B cell (primary cell): ENCODE data around the gene VSTM2B. TPM values are rescaled to one million over a fixed set of nuclear protein-coding genes. Genes with fewer than 3 reads are reported as not detected.

Experiments
- ATAC-seq: fragments of 200-7000 bp; cut with Tn5 transposase; one replicate; pipeline ENCODE4 v1.10.0; 2021; ENCODE audit warnings: low read depth, mild to moderate bottlenecking, moderate number of reproducible peaks, moderate library complexity
- CTCF ChIA-PET: fragments of 350-600 bp; sonication (Branson Sonifier 250); formaldehyde crosslinking; loops from one replicate; lab custom pipeline; 2021; ENCODE audit warnings: antibody characterized with exemption, inconsistent platforms; lab: Charles Lee
- POLR2A ChIA-PET: fragments of 350-600 bp; sonication (Branson Sonifier 250); formaldehyde crosslinking; loops from one replicate; lab custom pipeline; 2021; ENCODE audit warnings: antibody characterized with exemption; lab: Charles Lee
- DNase-seq: peaks from one replicate; pipeline ENCODE4 v3.0.0; 2013
- H2AFZ ChIP-seq: 2 replicates; pipeline ENCODE4 v1.6.1; 2012; ENCODE audit warnings: mild to moderate bottlenecking, low read depth, low read length; ENCODE audit not compliant: insufficient read depth, poor library complexity, severe bottlenecking
- H3K27ac ChIP-seq, 2 donors: 1 replicate in 1 of 2; 2 replicates in 1 of 2; pipeline ENCODE4 v1.5.1; 2012 to 2013; ENCODE audit warnings: low read length in 2 of 2, mild to moderate bottlenecking in 2 of 2, moderate library complexity in 1 of 2
- H3K27me3 ChIP-seq, 4 experiments: fragments of 200-600 bp in 1 of 4; sonication (generic) in 1 of 4; replicated peaks in 1 of 4; 1 replicate in 2 of 4; 2 replicates in 2 of 4; pipeline versions ENCODE4 v1.6.1 to v1.7.0; 2013 to 2016; ENCODE audit warnings: low read length in 3 of 4, mild to moderate bottlenecking in 2 of 4, mixed read lengths in 1 of 4, moderate library complexity in 1 of 4; ENCODE audit not compliant: insufficient read depth in 4 of 4, control insufficient read depth in 3 of 4; ENCODE audit errors: control extremely low read depth in 1 of 4
- H3K36me3 ChIP-seq, 2 experiments: replicated peaks in 1 of 2; 1 replicate in 1 of 2; 2 replicates in 1 of 2; pipeline versions ENCODE4 v1.6.1 to v1.7.1; 2013; ENCODE audit warnings: low read length in 1 of 2; ENCODE audit not compliant: insufficient read depth in 2 of 2, control insufficient read depth in 1 of 2; ENCODE audit errors: control extremely low read depth in 1 of 2, extremely low read depth in 1 of 2
- H3K4me1 ChIP-seq, 2 donors: fragments of 200-600 bp in 1 of 2; sonication (generic) in 1 of 2; 1 replicate in 1 of 2; 2 replicates in 1 of 2; pipeline versions ENCODE4 v1.5.1 to v1.6.1; 2013 to 2017; ENCODE audit warnings: low read length in 2 of 2; ENCODE audit not compliant: control insufficient read depth in 2 of 2, insufficient read depth in 2 of 2
- H3K4me2 ChIP-seq: replicated peaks from 2 replicates; pipeline ENCODE3; 2012; ENCODE audit warnings: mild to moderate bottlenecking, low read depth, low read length; ENCODE audit not compliant: poor library complexity, severe bottlenecking
- H3K4me3 ChIP-seq, 5 experiments: fragments of 200-600 bp in 1 of 5; sonication (generic) in 1 of 5; 1 replicate in 3 of 5; 2 replicates in 2 of 5; pipeline versions ENCODE4 v1.5.1 to v1.7.0; 2011 to 2016; ENCODE audit warnings: low read length in 4 of 5, mild to moderate bottlenecking in 4 of 5, low read depth in 2 of 5, control low read depth in 1 of 5, moderate library complexity in 1 of 5; ENCODE audit not compliant: insufficient read depth in 1 of 5; ENCODE audit errors: control extremely low read depth in 1 of 5, extremely low read depth in 1 of 5
- H3K79me2 ChIP-seq: fragments of 200-600 bp; sonication (generic); one replicate; pipeline ENCODE4 v1.6.0; 2016; ENCODE audit warnings: low read length; ENCODE audit not compliant: control insufficient read depth, insufficient read depth
- H3K9ac ChIP-seq: fragments of 200-600 bp; sonication (generic); 2 replicates; pipeline ENCODE4 v1.6.1; 2017; ENCODE audit warnings: mild to moderate bottlenecking, low read length, moderate library complexity
- H3K9me3 ChIP-seq, 3 donors: one replicate each; pipeline versions ENCODE4 v1.6.1 to v1.7.1; 2013; ENCODE audit warnings: low read length in 2 of 3; ENCODE audit not compliant: control insufficient read depth in 2 of 3, insufficient read depth in 1 of 3; ENCODE audit errors: control extremely low read depth in 1 of 3
- H4K20me1 ChIP-seq: 2 replicates; pipeline ENCODE4 v1.6.0; 2012; ENCODE audit warnings: mild to moderate bottlenecking, low read length; ENCODE audit not compliant: insufficient read depth, control insufficient read depth, poor library complexity, severe bottlenecking
- H3K27ac Mint-ChIP-seq: one replicate; pipeline ENCODE4 v1.8.0; 2021; ENCODE audit warnings: mixed read lengths
- H3K27me3 Mint-ChIP-seq: one replicate; pipeline ENCODE4 v1.8.0; 2021; ENCODE audit warnings: mixed read lengths
- H3K4me1 Mint-ChIP-seq: one replicate; pipeline ENCODE4 v1.8.0; 2021; ENCODE audit warnings: mixed read lengths
- H3K4me3 Mint-ChIP-seq: one replicate; pipeline ENCODE4 v1.8.0; 2021; ENCODE audit warnings: mixed read lengths
- H3K9me3 Mint-ChIP-seq: one replicate; pipeline ENCODE4 v1.8.0; 2022; ENCODE audit warnings: mixed read lengths; ENCODE audit not compliant: insufficient read depth
- CTCF ChIP-seq: fragments of 200-600 bp; IDR thresholded peaks from one replicate; pipeline ENCODE4 v1.8.0; 2022; ENCODE audit warnings: antibody characterized with exemption, mild to moderate bottlenecking
- EZH2 ChIP-seq: IDR thresholded peaks from 2 replicates; pipeline ENCODE4 v1.6.1; 2012; ENCODE audit warnings: borderline replicate concordance, low read depth, mild to moderate bottlenecking, moderate library complexity, low read length; ENCODE audit not compliant: insufficient read depth, poor library complexity, severe bottlenecking
- WGBS: methylation state at CpG from one replicate; pipeline ENCODE4 v1.1.5; 2013; ENCODE audit warnings: missing lambda C conversion rate; ENCODE audit not compliant: insufficient coverage; 5-methylcytosine and 5-hydroxymethylcytosine counted together
- intact Hi-C: fragments of 100-400 bp; cut with micrococcal nuclease; formaldehyde crosslinking; loops from one replicate; pipeline ENCODE4 v1.10.0; 2022
- polyA plus RNA-seq: library from polyadenylated mRNA; depleted of rRNA; stranded (reverse); fragments of >200 nt; gene quantifications from 2 replicates; pipeline ENCODE4 v1.2.3, GENCODE V29; 2012
- total RNA-seq, 2 donors: library from RNA; stranded (reverse); fragments of 120-200 nt in 1 of 2; gene quantifications; 1 replicate in 1 of 2; 2 replicates in 1 of 2; pipeline versions ENCODE4 v1.2.3 to v1.2.4, GENCODE V29; 2013 to 2022

VSTM2B gene
- total and polyA plus RNA-seq, 2 donors (not counting 1 experiment from before 2014, with no cell fraction given), result not detected

- TF ChIP-seq CTCF (no peak), EZH2 (no peak)
- ATAC-seq, result no peak
- Histone ChIP-seq H3K4me2 (peak overlapping the region; percentile 85), H3K4me1 (peaks cover 16 to 31% of the 10 kb centered on the region in 2 donors), H3K9me3 (no peaks in the 10 kb centered on the region), H3K27me3 (no peaks in the 10 kb centered on the region), H3K9ac (peak overlapping the region; percentile 96), H4K20me1 (no peaks in the 10 kb centered on the region), H2AFZ (peak overlapping the region; percentile 76), H3K36me3 (peaks cover 0 to 24% of the 10 kb centered on the region in 2 experiments), H3K27ac (peak overlapping the region; percentile 98 to 100), H3K4me3 (peak overlapping the region; percentile 70 to 100 (median 86)), H3K79me2 (peaks cover 21% of the 10 kb centered on the region)
- H3K4me1 Mint-ChIP-seq, result peaks cover 30% of the 10 kb centered on the region
- intact Hi-C loops, result loop anchor here (1.0 to 5.0 kb wide), 7 partner anchors 59 to 394 kb away; partner anchors contain the start of genes CCNE1, PLEKHF1, UQCRFS1 and URI1
- H3K9me3 Mint-ChIP-seq, result no peaks in the 10 kb centered on the region
- no peak for DNase-seq
- 0% methylated on average over 10 of the region's 12 CpGs for WGBS
- ChIA-PET CTCF (interaction anchor here (0.9 to 10.7 kb wide), 9 partner anchors 11 to 336 kb away, joined by 3 to 273 read pairs (median 7); partner anchors contain the start of genes C19orf12, PLEKHF1 and URI1), POLR2A (interaction anchor here (0.7 to 3.3 kb wide), 10 partner anchors 59 to 1813 kb away, joined by 3 to 29 read pairs (median 8); partner anchors contain the start of genes C19orf12, PLEKHF1 and URI1)
- no peaks in the 10 kb centered on the region for H3K27me3 Mint-ChIP-seq
- peak overlapping the region; percentile 99 for H3K4me3 Mint-ChIP-seq
- H3K27ac Mint-ChIP-seq, result peak overlapping the region; percentile 100
Observed at GRCh38 chr19:29606420-29606747, 80.6 kb downstream of the VSTM2B start.

- 94% methylated on average over 11 of the region's 11 CpGs for WGBS
- Mint-ChIP-seq H3K27ac (no peak overlapping the region), H3K4me3 (no peak overlapping the region), H3K9me3 (no peaks in the 10 kb centered on the region), H3K4me1 (peaks cover 36% of the 10 kb centered on the region), H3K27me3 (no peaks in the 10 kb centered on the region)
- POLR2A ChIA-PET, result interaction anchor here (1.0 to 2.0 kb wide), 3 partner anchors 56 to 106 kb away, joined by 3 to 18 read pairs (median 4); partner anchors contain the start of genes C19orf12 and PLEKHF1
- Histone ChIP-seq H3K4me1 (peaks cover 19 to 36% of the 10 kb centered on the region in 2 donors), H4K20me1 (no peaks in the 10 kb centered on the region), H3K27ac (peak overlapping the region in 1 of 2 donors; percentile 91), H3K79me2 (peaks cover 21% of the 10 kb centered on the region), H3K9me3 (no peaks in the 10 kb centered on the region), H3K4me3 (no peak overlapping the region), H3K9ac (no peak overlapping the region), H3K36me3 (peaks cover 2 to 52% of the 10 kb centered on the region in 2 experiments), H3K27me3 (no peaks in the 10 kb centered on the region), H2AFZ (no peak overlapping the region), H3K4me2 (no peak overlapping the region)
- TF ChIP-seq CTCF, result no peak
- no peak for TF ChIP-seq EZH2
- ATAC-seq (no peak), DNase-seq (no peak)
- CTCF ChIA-PET, result interaction anchor here (1.0 to 10.7 kb wide), 13 partner anchors 9 to 266 kb away, joined by 3 to 273 read pairs (median 9); partner anchors contain the start of genes C19orf12 and PLEKHF1
- intact Hi-C loops, result loop anchor here (1.0 to 5.0 kb wide), 5 partner anchors 56 to 397 kb away; partner anchors contain the start of genes PLEKHF1 and UQCRFS1
Observed at GRCh38 chr19:29609636-29610035, 83.8 kb downstream of the VSTM2B start.
